Stimulated activated naive CD8-positive, alpha-beta T cell treated with anti-CD3 and anti-CD28 coated beads, Interleukin-15, amount 100 ng/mL, for 72 hours (primary cell): ENCODE data around the gene CTF1.
"Not testable (repeated sequence)": the region's sequence is repeated elsewhere in the genome, so short reads cannot be mapped to it uniquely, and the experiment has no call there.

Experiments used
- ATAC-seq: fragments of 150-1000 bp; cut with Tn5 transposase; 2 replicates; pipeline ENCODE4 v1.10.0; 2021; ENCODE audit warnings: mild to moderate bottlenecking, moderate library complexity
- DNase-seq, 2 donors: peaks; one replicate each; pipeline ENCODE4 v3.0.0; 2021 to 2022
- H3K27ac Mint-ChIP-seq, 2 donors: one replicate each; pipeline ENCODE4 v1.8.0; 2022; ENCODE audit warnings: mild to moderate bottlenecking in 2 of 2, mixed read lengths in 2 of 2, moderate library complexity in 2 of 2
- H3K27me3 Mint-ChIP-seq: one replicate; pipeline ENCODE4 v1.8.0; 2022; ENCODE audit warnings: mixed read lengths
- H3K4me1 Mint-ChIP-seq: one replicate; pipeline ENCODE4 v1.8.0; 2022; ENCODE audit warnings: mild to moderate bottlenecking, mixed read lengths
- H3K4me3 Mint-ChIP-seq, 2 donors: one replicate each; pipeline ENCODE4 v1.8.0; 2022; ENCODE audit warnings: mild to moderate bottlenecking in 2 of 2, mixed read lengths in 2 of 2, moderate library complexity in 1 of 2
- H3K9me3 Mint-ChIP-seq, 2 donors: one replicate each; pipeline ENCODE4 v1.8.0; 2022; ENCODE audit warnings: mixed read lengths in 2 of 2

CTF1 gene

DNA sequence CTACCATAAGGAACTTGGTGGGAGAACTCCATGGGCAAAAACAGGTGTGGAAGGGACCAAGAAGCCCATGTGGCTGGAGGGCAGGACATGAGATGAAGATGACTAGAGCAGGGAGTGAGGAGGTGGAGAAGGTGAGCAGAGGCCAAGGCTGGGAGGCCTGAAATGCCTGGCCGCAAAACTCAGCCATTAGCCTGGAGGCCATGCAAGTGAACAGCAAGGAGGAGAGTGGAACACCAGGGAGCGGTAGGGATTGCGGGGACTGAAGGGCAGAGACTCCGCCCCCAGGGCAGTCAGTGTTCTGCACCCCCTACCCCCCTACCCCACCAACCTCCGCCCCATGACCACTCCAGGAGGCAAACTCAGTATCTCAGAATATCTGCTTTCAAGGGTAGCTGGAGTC lies 19.5 kb upstream of the CTF1 start:
- peaks cover 55% of the 10 kb centered on the region for H3K4me1 Mint-ChIP-seq
- no peaks in the 10 kb centered on the region for H3K27me3 Mint-ChIP-seq
- H3K9me3 Mint-ChIP-seq: no peaks in the 10 kb centered on the region
- H3K4me3 Mint-ChIP-seq: peak overlapping the region; percentile 88 to 98
- H3K27ac Mint-ChIP-seq: peak overlapping the region; percentile 65 to 94
- DNase-seq: no peak
- no peak for ATAC-seq

DNA sequence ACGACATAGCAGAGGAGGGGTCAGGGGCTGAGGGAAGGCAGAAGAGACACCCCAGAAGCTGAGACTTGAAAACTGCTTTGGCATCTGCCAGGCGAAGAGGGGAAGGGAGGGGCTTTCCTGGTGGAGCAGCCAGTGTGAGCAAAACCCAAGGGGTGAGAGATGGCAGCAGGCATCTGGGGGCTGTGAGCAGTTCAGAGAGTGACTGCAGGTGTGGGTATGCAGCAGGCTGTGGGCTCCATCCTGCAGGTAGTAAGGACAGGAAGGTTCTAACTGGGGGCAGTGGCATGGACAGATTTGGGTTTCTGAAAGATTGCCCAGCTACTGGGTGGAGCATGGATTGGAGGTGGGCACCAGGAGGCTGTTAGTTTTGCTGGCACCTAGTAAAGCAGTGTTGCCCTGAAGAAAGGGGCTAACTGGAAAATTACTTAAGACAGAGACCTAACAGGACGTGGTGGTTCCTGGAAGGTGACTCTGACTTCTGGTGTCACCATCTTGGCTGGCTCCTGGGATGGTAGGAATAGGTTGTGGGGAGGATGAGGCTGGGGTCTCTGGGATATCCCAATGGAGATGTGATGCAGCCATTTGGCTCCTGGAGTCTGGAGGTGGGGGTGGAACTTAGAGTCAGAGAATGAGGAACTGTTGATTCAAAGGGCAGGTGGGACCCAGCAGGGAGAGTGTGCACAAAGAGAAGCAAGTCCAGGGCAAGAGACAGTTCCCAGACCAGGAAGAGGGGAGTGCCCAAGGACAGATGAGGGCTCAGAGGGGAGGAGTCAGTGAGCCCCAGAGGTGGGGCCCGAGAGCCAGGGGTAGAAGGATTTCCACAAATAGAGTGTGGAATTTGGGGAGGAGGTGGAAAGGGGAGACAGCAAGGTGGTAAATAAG lies 13.7 kb upstream of the CTF1 start:
- Mint-ChIP-seq H3K27me3 (no peaks in the 10 kb centered on the region), H3K4me1 (peaks cover 33% of the 10 kb centered on the region), H3K27ac (peak overlapping the region; percentile 82 to 84), H3K4me3 (peak overlapping the region in 1 of 2 donors; percentile 9), H3K9me3 (no peaks in the 10 kb centered on the region)
- ATAC-seq (peak; percentile 63), DNase-seq (no peak)

DNA sequence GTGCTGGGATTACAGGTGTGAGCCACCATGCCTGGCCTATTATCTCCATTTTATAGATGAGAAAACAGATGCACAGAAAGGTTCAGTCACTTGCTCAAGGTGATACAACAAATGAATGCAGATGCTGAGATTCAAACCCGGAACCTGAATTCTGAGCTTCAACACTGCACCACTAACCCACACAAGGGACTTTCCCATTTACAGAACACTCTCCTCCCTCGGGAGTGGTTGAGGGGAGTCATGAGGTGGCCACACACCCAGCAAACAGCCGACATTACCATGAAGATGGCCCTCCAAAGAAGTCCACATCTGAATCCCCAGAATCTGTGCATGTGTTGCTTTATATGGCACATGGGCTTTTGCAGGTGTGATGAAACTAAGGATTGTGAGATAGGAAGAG lies 11.7 kb upstream of the CTF1 start:
- DNase-seq (no peak), ATAC-seq (no peak)
- Mint-ChIP-seq H3K4me3 (no peak overlapping the region), H3K27ac (no peak overlapping the region), H3K27me3 (no peaks in the 10 kb centered on the region), H3K4me1 (peaks cover 31% of the 10 kb centered on the region), H3K9me3 (no peaks in the 10 kb centered on the region)

DNA sequence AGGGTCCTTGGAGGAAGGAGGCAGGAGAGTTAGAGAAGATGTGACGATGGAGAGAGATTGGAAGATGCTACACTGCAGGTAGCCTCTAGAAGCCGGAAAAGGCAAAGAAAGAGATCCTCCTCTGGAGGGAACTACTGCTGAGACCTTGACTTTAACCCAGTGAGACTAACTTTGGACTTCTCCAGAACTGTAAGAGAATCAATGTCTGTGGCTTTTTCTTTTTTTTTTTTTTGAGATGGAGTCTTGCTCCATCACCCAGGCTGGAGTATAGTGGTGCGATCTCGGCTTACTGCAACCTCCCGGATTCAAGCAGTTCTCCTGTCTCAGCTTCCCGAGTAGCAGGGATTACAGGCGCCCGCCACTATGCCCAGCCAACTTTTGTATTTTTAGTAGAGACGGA lies 11.2 kb upstream of the CTF1 start:
- Mint-ChIP-seq H3K27ac (no peak overlapping the region), H3K9me3 (no peaks in the 10 kb centered on the region), H3K4me3 (no peak overlapping the region), H3K27me3 (no peaks in the 10 kb centered on the region), H3K4me1 (peaks cover 31% of the 10 kb centered on the region)
- ATAC-seq (no peak), DNase-seq (no peak)

DNA sequence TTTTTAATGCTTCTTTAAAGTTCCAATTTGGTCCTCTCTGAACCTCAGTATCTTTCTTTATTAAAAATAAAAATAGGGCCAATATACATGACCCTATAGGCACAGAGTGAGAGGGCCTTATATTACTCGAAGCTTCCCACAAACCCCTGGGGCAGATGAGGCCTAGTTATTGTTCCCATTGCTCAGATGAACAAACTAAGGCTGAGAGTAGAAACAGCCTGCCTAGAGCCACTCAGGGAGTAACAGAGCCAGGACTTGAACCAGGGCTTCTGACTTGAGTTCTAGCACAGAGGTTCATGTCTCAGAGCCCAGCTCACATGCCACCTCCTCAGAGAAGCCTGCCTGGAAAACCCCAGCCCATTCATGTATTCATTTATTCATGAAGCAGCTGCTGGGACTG lies 10.3 kb upstream of the CTF1 start:
- Mint-ChIP-seq H3K4me3 (no peak overlapping the region), H3K4me1 (peaks cover 31% of the 10 kb centered on the region), H3K27me3 (no peaks in the 10 kb centered on the region), H3K9me3 (no peaks in the 10 kb centered on the region), H3K27ac (no peak overlapping the region)
- ATAC-seq (no peak), DNase-seq (no peak)

DNA sequence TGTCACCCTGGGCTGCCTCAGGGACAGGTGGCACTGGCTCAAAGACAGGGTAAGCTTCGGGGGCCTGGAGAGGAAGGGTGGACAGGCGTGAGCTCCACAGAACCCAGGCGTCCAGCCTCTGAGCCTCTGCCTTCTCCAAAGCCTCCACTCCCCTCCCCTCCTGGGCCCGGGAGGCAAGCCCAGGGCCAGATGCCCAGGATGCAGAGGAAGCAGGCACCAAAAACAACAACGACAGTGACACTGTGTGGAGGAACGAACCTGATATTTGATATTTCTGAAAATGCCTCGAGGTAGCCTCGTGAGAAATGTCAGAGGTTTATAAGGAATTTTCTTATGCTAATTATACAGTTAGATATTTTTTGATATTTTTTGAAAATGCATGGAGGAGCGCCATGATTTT lies 8.5 kb upstream of the CTF1 start:
- Mint-ChIP-seq H3K4me3 (no peak overlapping the region), H3K4me1 (peaks cover 24% of the 10 kb centered on the region), H3K9me3 (no peaks in the 10 kb centered on the region), H3K27me3 (no peaks in the 10 kb centered on the region), H3K27ac (no peak overlapping the region)
- no peak for DNase-seq
- ATAC-seq: no peak

DNA sequence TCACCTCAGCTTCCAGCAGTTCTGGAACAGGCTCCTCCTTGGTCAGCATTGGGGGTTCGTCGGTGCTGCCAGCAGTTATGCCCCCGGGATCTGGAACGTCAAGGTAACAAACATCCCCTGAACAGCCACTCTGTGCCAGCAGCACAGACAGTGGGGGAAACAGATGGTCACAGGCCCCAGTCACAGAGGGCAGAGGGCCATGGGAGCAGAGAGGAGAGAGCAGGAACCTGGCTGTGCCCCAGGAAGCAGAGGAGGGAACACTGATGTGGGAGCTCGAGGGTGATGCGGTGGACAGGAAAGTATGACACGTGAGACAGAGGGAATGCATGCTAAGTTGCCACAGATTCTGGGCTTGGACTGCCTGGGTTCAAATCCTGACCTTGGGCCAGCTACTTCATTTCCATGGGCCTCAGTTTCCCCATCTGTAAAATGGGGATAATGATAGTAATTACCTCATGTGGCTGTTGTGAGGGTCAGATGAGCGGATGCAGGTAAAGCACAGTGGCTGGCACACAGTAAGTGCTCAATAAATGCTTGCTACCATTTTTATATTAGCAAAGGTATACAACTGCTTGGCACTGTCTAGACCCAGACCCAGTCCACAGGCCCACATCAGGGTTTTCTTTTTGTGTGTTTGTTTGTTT lies 7.4 kb upstream of the CTF1 start:
- H3K27me3 Mint-ChIP-seq: no peaks in the 10 kb centered on the region
- no peak overlapping the region for H3K27ac Mint-ChIP-seq
- no peaks in the 10 kb centered on the region for H3K9me3 Mint-ChIP-seq
- no peak overlapping the region for H3K4me3 Mint-ChIP-seq
- DNase-seq: no peak
- H3K4me1 Mint-ChIP-seq: peaks cover 27% of the 10 kb centered on the region
- no peak for ATAC-seq

DNA sequence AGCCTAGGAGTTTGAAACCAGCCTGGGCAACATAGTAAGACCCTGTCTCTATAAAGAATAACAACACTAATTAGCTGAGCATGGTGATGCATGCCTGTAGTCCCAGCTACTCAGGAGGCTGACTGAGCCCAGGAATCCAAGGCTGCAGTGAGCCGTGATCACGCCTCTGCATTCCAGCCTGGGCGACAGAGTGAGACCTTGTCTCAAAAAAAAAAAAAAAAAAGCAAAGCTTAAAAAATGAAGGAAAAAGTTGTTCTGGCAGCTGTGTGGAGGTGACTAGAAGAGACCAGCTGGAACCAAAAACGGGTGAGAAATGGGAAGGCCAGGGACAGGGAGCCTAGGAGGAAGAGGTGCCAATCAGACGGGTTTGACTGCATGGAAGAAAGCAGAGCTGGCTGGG lies 6.7 kb upstream of the CTF1 start:
- ATAC-seq (no peak), DNase-seq (no peak)
- no peak overlapping the region for H3K4me3 Mint-ChIP-seq
- peaks cover 33% of the 10 kb centered on the region for H3K4me1 Mint-ChIP-seq
- H3K9me3 Mint-ChIP-seq: no peaks in the 10 kb centered on the region
- H3K27me3 Mint-ChIP-seq: no peaks in the 10 kb centered on the region
- H3K27ac Mint-ChIP-seq: no peak overlapping the region

DNA sequence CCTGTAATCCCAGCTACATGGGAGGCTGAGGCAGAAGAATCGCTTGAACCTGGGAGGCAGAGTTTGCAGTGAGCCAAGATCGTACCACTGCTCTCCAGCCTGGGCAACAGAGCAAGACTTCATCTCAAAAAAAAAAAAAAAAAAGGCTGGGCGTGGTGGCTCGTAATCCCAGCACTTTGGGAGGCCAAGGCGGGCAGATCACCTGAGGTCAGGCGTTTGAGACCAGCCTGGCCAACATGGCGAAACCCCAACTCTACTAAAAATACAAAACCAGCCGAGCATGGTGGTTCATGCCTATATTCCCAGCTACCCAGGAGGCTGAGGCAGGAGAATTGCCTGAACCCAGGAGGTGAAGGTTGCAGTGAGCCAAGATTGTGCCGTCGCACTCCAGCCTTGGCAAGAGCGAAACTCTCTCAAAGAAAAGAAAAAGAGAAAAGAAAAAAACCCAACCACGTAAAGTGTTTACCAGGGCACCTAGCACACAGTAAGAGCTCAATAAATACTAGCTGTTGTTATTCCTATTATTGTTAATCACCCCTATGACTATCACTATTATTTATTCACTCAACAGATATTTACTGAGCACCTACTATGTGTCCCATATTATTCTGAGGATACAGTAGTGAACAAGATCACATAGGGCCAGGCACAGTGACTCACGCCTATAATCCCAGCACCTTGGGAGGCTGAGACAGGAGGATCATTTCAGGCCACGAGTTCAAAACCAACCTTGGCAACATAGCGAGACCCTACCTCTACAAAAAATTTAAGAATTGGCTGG lies 5.2 kb upstream of the CTF1 start:
- not testable (repeated sequence) for H3K27ac Mint-ChIP-seq, ATAC-seq, H3K27me3 Mint-ChIP-seq, DNase-seq, H3K4me3 Mint-ChIP-seq, H3K9me3 Mint-ChIP-seq
- peaks cover 43% of the 10 kb centered on the region for H3K4me1 Mint-ChIP-seq

DNA sequence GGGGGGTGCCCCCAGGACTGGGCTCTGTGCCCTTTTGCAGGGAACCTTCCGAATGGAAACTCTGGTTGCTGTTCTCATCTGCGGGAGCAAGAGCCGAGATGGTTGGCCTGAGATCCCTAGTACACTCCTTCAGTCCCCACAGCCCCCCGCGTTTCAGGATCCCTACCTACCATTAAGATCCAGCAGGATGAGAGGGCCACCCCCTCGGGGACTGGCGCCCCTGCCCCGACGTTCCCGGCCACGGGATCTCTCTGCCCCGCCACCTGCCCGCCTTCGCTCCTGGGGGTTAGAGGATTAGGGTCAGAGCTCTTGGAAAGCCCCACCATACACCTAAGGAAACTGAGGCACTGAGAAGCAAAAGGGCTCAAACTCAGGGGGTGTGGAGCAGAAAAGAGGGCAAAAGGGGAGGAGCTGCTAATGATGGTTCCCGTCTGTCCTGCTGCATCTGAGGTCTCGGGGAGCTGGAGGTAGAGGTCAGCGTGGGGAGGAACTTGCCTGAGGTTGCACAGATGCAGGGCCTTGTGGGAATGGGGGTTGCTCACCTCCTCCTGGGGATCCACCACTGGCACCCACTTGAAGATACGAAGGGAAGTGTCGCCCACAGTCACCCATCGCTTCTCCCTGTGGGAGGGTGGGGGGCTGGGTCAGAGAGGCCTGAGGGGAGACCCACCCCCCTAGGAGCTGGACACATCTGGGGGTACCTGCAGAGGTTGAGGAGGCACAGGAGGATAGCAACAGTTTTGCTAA lies 3.6 kb upstream of the CTF1 start:
- Mint-ChIP-seq H3K4me1 (peaks cover 57% of the 10 kb centered on the region), H3K27ac (peak overlapping the region; percentile 96 to 97), H3K27me3 (no peaks in the 10 kb centered on the region), H3K4me3 (peak overlapping the region; percentile 93 to 96), H3K9me3 (no peaks in the 10 kb centered on the region)
- no peak for ATAC-seq
- DNase-seq: no peak

DNA sequence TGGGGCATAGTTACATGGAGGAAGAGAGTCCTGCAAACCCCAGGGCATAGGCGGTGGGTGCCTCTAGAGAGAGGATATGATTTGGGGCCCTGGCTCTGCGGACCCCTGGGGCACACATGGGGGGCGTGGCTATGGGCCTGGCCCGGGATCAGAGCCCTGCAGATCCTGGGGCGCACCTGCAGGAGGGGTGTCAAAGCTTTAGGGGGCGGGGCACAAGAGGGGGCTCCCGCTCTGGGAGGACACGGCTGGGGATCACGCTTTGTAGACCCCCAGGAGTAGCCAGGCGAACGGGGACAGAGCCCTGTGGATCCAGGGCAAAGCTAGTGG lies 3.0 kb upstream of the CTF1 start:
- Mint-ChIP-seq H3K9me3 (no peaks in the 10 kb centered on the region), H3K27me3 (no peaks in the 10 kb centered on the region), H3K27ac (peak overlapping the region; percentile 96 to 97), H3K4me1 (peaks cover 57% of the 10 kb centered on the region), H3K4me3 (peak overlapping the region; percentile 93 to 96)
- ATAC-seq (peak; percentile 32), DNase-seq (peak; percentile 36 to 41)

DNA sequence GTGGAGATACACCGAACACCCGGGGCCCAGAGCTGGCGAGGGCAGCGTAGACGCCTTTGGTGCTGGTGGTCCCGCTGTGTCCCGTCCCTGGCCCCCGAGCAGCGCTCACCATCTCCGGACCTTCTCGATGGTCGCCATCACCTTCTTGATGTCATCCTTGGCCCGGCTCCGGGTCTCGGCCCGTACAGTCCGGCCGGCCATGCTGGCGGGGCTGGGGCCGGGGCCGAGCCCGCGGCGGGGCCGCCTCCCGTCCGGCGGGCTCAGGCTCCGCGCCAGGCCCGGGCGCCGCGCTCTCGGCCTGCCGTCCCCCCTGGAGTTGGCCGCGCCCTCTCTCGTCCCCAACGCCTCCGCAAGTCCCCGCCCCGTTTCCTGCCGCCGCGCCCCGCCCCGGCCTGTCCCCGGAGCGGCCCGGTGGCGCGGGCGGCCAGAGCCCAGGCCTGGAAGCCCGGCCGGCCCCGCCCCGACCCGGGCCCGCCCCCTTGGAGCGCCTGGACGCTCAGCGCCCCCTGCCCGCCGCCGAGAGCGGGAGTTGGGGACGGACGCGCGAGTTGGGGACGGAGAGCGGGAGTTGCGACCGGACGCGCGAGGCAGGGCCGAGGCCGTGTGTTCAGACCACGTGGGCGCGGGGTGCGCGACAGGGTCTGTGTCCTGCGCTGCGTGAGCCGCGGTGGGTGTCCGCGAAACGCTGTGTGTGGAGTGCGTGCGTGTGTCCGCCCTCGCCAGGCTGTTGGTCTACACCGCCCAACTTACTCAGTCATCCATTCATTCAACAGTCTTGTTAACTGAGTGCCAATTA lies 2.5 kb upstream of the CTF1 start, which contains the start of gene BCL7C:
BCL7C (minus strand) TSS at position 334 of the 796 bp plus-strand sequence; CDS start at position 201, 133 bp downstream.
- no peaks in the 10 kb centered on the region for H3K27me3 Mint-ChIP-seq
- peak; percentile 84 to 88 for DNase-seq
- H3K4me3 Mint-ChIP-seq: peak within 1 kb of the TSS; percentile 93 to 96
- peak; percentile 85 for ATAC-seq
- no peaks in the 10 kb centered on the region for H3K9me3 Mint-ChIP-seq
- H3K4me1 Mint-ChIP-seq: peaks cover 53% of the 10 kb centered on the region
- H3K27ac Mint-ChIP-seq: peak within 1 kb of the TSS; percentile 96 to 97

DNA sequence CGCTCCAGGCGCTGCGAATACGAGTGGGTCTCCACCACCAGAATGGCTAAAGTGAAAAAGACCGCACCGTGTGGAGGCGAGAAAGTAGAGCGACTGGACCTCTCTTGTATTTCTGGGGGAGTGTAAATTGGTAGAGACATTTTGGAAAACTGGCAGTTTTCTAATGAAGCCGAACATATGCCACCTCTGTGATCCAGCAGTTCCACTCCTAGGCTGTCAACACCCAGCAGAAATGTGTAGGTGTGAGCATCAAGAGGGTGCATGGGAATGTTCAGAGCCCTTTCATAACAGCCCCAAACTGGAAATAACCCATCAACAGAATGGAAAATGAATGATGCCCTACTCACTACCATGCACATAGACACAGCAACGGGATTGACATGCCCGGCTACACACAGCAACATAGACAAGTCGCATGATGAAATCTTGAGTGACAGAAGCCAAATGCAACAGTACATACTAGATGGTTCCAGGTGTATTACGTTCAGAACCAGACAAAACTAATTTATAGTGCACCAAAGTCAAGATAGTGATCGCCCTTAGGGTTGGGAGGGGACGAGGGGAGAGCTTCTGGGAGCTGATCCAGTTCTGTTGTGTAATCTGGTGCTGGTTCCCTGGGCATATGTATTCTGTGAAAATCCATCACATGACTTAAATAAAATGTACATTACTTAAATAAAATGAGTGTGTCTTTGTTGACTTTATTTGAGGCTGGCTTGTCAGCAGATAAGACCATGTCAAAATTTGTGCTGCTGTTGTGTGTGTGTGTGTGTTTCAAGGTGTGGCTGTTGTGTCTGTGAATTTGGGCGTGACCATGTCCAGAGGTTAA lies 1.7 kb upstream of the CTF1 start:
- Mint-ChIP-seq H3K4me3 (peak overlapping the region; percentile 70 to 79), H3K9me3 (no peaks in the 10 kb centered on the region), H3K27me3 (no peaks in the 10 kb centered on the region), H3K4me1 (peaks cover 51% of the 10 kb centered on the region), H3K27ac (peak overlapping the region in 1 of 2 donors; percentile 20)
- ATAC-seq (no peak), DNase-seq (no peak)
